ENCODE results near the gene A2ML1.

A2ML1 gene

GRCh38 chr12:8822298-8822697 lies at the start of gene A2ML1:
Gene A2ML1 (plus strand): TSS chr12:8822621. CDS start chr12:8822652, 31 bp downstream.
- ChIA-PET CTCF (interaction anchor here (0.6 to 1.8 kb wide), 4 partner anchors 38 to 248 kb away, joined by 3 to 6 read pairs (median 4); no protein-coding TSS in a partner anchor), POLR2A (ENCODE audit: low non-redundant PET) (no interaction called here)
- no peak within 1 kb of the TSS for H3K27ac ChIP-seq
- peak; percentile 70 for DNase-seq (ENCODE audit: low spot score)
- no peak for TF ChIP-seq CTCF (conservative IDR thresholded peaks at IDR 0.05; ENCODE audit: low read depth)

- ChIA-PET POLR2A (ENCODE audit: low non-redundant PET) (no interaction called here), CTCF (no interaction called here)
- TF ChIP-seq CTCF (conservative IDR thresholded peaks at IDR 0.05; ENCODE audit: low read depth): no peak
- no peak overlapping the region for H3K27ac ChIP-seq
- no peak for DNase-seq (ENCODE audit: low spot score)
Observed at GRCh38 chr12:8773461-8773860, 49.0 kb upstream of the A2ML1 start.

GRCh38 chr12:8779281-8779680 lies 43.1 kb upstream of the A2ML1 start:
- POLR2A ChIA-PET (ENCODE audit: low non-redundant PET): no interaction called here
- CTCF ChIA-PET: no interaction called here
- DNase-seq (ENCODE audit: low spot score): no peak
- no peak for TF ChIP-seq CTCF (conservative IDR thresholded peaks at IDR 0.05; ENCODE audit: low read depth)
- no peak overlapping the region for H3K27ac ChIP-seq

GRCh38 chr12:8779862-8780261 lies 42.6 kb upstream of the A2ML1 start:
- TF ChIP-seq CTCF (conservative IDR thresholded peaks at IDR 0.05; ENCODE audit: low read depth): no peak
- POLR2A ChIA-PET (ENCODE audit: low non-redundant PET): no interaction called here
- CTCF ChIA-PET: interaction anchor here (0.6 to 0.9 kb wide), 3 partner anchors 76 to 1397 kb away, joined by 3 to 7 read pairs (median 3); no protein-coding TSS in a partner anchor
- no peak for DNase-seq (ENCODE audit: low spot score)
- H3K27ac ChIP-seq: no peak overlapping the region

- peak; percentile 17 for DNase-seq (ENCODE audit: low spot score)
- ChIA-PET POLR2A (ENCODE audit: low non-redundant PET) (no interaction called here), CTCF (interaction anchor here (0.5 to 0.9 kb wide), 4 partner anchors 77 to 1396 kb away, joined by 3 to 7 read pairs (median 3); no protein-coding TSS in a partner anchor)
- no peak for TF ChIP-seq CTCF (conservative IDR thresholded peaks at IDR 0.05; ENCODE audit: low read depth)
- no peak overlapping the region for H3K27ac ChIP-seq
Observed at GRCh38 chr12:8780389-8780788, 42.0 kb upstream of the A2ML1 start.

- ChIA-PET POLR2A (ENCODE audit: low non-redundant PET) (no interaction called here), CTCF (interaction anchor here (0.8 to 1.2 kb wide), 2 partner anchors 78 to 109 kb away, joined by 5 to 7 read pairs; no protein-coding TSS in a partner anchor)
- DNase-seq (ENCODE audit: low spot score): no peak
- no peak for TF ChIP-seq CTCF (conservative IDR thresholded peaks at IDR 0.05; ENCODE audit: low read depth)
- no peak overlapping the region for H3K27ac ChIP-seq
Observed at GRCh38 chr12:8781381-8782127, 40.9 kb upstream of the A2ML1 start.
